KG1 (cell line): ENCODE results near the gene NSG1.
"Not testable (repeated sequence)": the region's sequence is repeated elsewhere in the genome, so short reads cannot be mapped to it uniquely, and the experiment has no call there.

Experiments used
- DNase-seq: peaks from one replicate; lab custom pipeline; 2025; lab: John Stamatoyannopoulos, UW

Gene NSG1

GRCh38 chr4:4386736-4387392, at the start of gene NSG1:
Gene NSG1, plus strand, starts transcription at chr4:4387102. Its CDS starts 528 bp downstream, at chr4:4387630.
- DNase-seq = no peak

GRCh38 chr4:4338210-4339001, 48.5 kb upstream of the NSG1 start:
- DNase-seq = no peak

- no peak for DNase-seq
These were observed 47.3 kb upstream of the NSG1 start for GRCh38 chr4:4339504-4340085.

- DNase-seq = no peak
These were observed 44.8 kb upstream of the NSG1 start for GRCh38 chr4:4341861-4342650.

DNA sequence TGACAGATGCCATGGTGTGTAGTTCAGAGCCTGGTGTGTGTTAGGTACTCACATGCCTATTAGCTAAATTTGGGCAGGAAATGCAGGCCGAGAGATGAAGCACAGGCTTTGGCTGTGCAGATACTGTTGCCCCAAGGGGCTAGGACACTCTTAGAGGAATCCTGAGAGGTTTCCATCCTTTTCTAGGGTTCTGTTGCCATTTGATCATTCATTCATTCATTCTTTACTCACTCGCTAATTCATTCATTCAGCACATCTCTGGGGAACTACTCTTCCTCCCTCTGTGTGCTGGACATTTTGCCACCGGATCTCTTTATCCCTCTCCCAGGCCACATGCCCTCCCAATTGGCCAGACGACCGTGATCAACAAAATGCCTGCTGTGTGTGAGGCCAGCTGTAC, 43.9 kb upstream of the NSG1 start:
- DNase-seq = no peak

- DNase-seq = no peak
These were observed 41.9 kb upstream of the NSG1 start for GRCh38 chr4:4344915-4345527.

DNA sequence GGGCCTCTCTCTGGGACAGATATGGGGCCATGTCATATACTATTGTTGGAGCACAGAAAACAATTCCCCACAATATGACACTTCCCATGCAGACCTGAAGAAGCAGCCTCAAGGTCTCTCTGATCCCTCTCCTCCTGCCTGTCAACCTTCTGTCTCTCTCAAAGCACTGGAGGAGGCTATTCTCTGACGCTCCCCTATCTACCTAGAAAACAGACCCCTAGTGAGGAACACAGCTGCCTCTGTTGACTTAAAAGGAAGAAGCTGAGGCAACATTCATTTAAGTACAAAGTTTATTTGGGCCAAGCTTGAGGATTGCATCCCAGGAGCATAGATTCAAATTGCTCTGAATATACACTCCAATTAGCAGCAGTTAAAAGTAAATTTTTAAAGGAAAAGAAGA, 39.3 kb upstream of the NSG1 start:
- DNase-seq = no peak

GRCh38 chr4:4348585-4348984, 38.3 kb upstream of the NSG1 start:
- not testable (repeated sequence) for DNase-seq

DNA sequence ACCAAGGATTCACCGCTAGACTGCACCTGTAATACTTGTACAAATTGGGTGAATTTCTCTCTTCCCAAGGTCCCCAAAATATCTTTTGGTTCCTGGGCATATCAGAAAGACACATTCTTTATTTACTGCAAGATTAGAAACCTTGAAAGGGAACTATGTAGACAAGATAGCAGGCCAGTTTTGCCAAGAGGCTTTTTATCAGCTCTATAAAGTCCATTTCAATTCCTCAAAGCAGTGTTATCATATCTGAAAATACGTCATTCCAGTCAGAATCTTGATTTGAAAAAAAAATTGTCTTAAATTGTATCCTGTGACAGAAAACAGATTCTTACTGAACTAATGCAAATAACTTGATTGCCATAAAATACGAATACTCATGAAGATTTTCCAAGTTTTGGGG, 37.0 kb upstream of the NSG1 start:
- DNase-seq = no peak

GRCh38 chr4:4350909-4351308, 36.0 kb upstream of the NSG1 start:
- no peak for DNase-seq

- no peak for DNase-seq
These were observed 31.6 kb upstream of the NSG1 start for GRCh38 chr4:4355302-4355701.

- no peak for DNase-seq
These were observed 30.5 kb upstream of the NSG1 start for GRCh38 chr4:4356106-4357041.

GRCh38 chr4:4358093-4358854, 28.6 kb upstream of the NSG1 start:
- DNase-seq = no peak

GRCh38 chr4:4361883-4362282, 25.0 kb upstream of the NSG1 start:
- no peak for DNase-seq

DNA sequence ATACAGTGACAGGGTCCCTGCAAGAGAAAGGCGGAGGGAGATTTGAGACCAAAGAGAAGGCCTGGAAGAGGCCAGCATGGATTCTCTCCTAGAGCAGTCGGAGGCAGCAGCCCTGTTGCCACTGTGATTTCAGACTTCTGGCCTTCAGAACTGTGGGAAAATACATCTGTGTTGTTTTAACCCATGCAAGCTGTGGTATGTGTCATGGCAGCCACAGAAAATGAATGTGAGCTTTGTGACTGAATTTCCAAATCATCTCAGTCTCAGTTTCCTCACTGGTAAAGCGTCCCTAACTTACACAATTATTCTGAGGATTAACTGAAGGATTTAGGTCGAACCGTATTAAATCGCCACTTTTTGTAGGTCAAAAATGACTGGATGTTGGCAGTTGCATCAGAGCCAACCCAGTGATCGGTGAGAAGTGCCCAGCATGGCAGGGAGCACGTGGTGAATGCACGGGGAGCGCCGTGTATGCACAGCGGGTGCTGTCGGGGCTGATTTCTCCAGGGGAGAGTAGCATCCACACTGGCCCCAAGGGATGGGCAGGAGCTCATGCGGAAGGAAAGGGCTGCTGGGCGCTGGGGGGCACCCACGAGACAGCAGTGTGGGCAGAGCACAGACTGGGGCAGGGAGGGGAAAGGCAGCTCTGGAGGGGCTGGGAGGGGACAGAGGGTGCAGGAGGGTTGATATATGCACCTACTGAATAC, 23.8 kb upstream of the NSG1 start:
- no peak for DNase-seq

GRCh38 chr4:4364061-4364460, 22.8 kb upstream of the NSG1 start:
- no peak for DNase-seq

DNA sequence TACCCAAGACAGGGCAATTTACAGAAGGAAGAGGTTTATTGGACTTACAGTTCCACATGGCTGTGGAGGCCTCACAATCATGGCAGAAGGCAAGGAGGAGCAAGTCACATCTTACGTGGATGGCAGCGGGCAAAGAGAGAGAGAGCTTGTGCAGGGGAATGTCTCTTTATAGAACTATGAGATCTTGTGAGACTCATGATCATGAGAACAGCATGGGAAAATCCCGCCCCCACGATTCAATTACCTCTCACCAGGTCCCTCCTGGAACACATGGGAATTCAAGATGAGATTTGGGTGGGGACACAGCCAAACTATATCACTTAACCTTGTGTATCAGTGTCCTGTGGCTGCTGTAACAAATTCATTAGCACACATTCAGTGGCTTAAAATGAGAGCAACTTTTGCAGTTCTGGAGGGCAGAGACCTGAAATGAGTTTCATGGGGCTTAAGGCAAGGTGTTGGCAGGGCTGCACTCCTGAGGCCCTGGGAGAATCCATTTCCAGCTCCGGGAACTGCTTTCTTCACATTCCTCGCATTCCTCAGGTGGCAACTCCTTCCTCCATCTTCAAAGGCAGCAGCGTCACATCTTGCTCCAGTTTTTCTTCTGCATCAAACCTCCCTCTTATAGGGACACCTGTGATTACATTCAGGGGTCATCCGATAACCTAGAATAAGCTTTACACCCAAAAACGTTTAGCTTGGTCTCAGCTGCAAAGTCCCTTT, 22.3 kb upstream of the NSG1 start:
- no peak for DNase-seq

GRCh38 chr4:4368809-4369580, 17.9 kb upstream of the NSG1 start:
- no peak for DNase-seq
